ENCODE measurements around the gene MAB21L4.

MAB21L4 gene

GRCh38 chr2:240840435-240841060 is 55.4 kb downstream of the MAB21L4 start:
- H3K4me1 ChIP-seq (ENCODE audit: control insufficient read depth, insufficient read depth, low read length), result no peaks in the 10 kb centered on the region
- no peak overlapping the region for H3K27ac ChIP-seq (ENCODE audit: extremely low read depth, low read depth, low read length)
- no peaks in the 10 kb centered on the region for H3K9me3 ChIP-seq (ENCODE audit: control insufficient read depth, insufficient read depth, low read depth, low read length)
- POLR2A ChIA-PET, result interaction anchor here (1.4 kb wide), 1 partner anchor 98 kb away, joined by 3 read pairs; no protein-coding TSS in a partner anchor
- no peak overlapping the region for H3K4me3 ChIP-seq (ENCODE audit: low read depth, low read length)
- CTCF ChIA-PET, result interaction anchor here (0.6 to 2.6 kb wide), 35 partner anchors 9 to 1156 kb away, joined by 3 to 14 read pairs (median 4); no protein-coding TSS in a partner anchor
- H3K36me3 ChIP-seq (ENCODE audit: control insufficient read depth in 2 of 2, insufficient read depth in 1 of 2, low read length in 2 of 2), result no peaks in the 10 kb centered on the region
- no peak for TF ChIP-seq ZNF37A (tag by site-specific recombination; IDR thresholded peaks at IDR 0.05)
- no peak for TF ChIP-seq ZNF223 (tag by site-specific recombination; IDR thresholded peaks at IDR 0.05)
- no peak for TF ChIP-seq ZNF280D (tag by site-specific recombination; IDR thresholded peaks at IDR 0.05)
- TF ChIP-seq CTCF (tag by site-specific recombination; IDR thresholded peaks at IDR 0.05), result peak; percentile 84
- TF ChIP-seq ZNF155 (tag by site-specific recombination; IDR thresholded peaks at IDR 0.05), result no peak
- TF ChIP-seq ZNF394 (tag by site-specific recombination; IDR thresholded peaks at IDR 0.05; ENCODE audit: borderline replicate concordance), result no peak
- peak; percentile 93 for TF ChIP-seq REST (tag by site-specific recombination; IDR thresholded peaks at IDR 0.05)
- no peak for TF ChIP-seq SCRT1 (tag by site-specific recombination; IDR thresholded peaks at IDR 0.05; ENCODE audit: borderline replicate concordance)
- TF ChIP-seq ZNF311 (tag by site-specific recombination; IDR thresholded peaks at IDR 0.05; ENCODE audit: borderline replicate concordance), result no peak
- TF ChIP-seq ZSCAN23 (tag by site-specific recombination; IDR thresholded peaks at IDR 0.05), result no peak
- TF ChIP-seq ZNF292 (tag by site-specific recombination; IDR thresholded peaks at IDR 0.05; ENCODE audit: borderline replicate concordance, low read depth), result no peak
- TF ChIP-seq ZBTB49 (tag by site-specific recombination; IDR thresholded peaks at IDR 0.05; ENCODE audit: low read depth), result no peak
- TF ChIP-seq ZNF654 (tag by site-specific recombination; IDR thresholded peaks at IDR 0.05; ENCODE audit: low read depth), result peak; percentile 52
- TF ChIP-seq ZIC2 (tag by site-specific recombination; IDR thresholded peaks at IDR 0.05), result peak; percentile 81
- TF ChIP-seq SP2 (tag by site-specific recombination; IDR thresholded peaks at IDR 0.05), result no peak
- TF ChIP-seq ZNF211 (tag by site-specific recombination; IDR thresholded peaks at IDR 0.05; ENCODE audit: low read depth), result no peak
- TF ChIP-seq ZNF768 (tag by site-specific recombination; IDR thresholded peaks at IDR 0.05), result no peak
- no peak for TF ChIP-seq ZNF274 (IDR thresholded peaks at IDR 0.05; ENCODE audit: low read length)
- TF ChIP-seq ZNF274 (tag by site-specific recombination; IDR thresholded peaks at IDR 0.05; ENCODE audit: borderline replicate concordance), result no peak
- no peak for TF ChIP-seq ZNF830 (tag by site-specific recombination; IDR thresholded peaks at IDR 0.05; ENCODE audit: low read depth)
- no peak for TF ChIP-seq ZNF585B (tag by site-specific recombination; IDR thresholded peaks at IDR 0.05)
- TF ChIP-seq KLF10 (tag by site-specific recombination; IDR thresholded peaks at IDR 0.05), result no peak
- no peak for TF ChIP-seq TCF7L2 (IDR thresholded peaks at IDR 0.05; ENCODE audit: borderline replicate concordance, low read depth, low read length)
